ENCODE data around the gene ZNF664. TPM values are rescaled to one million over a fixed set of nuclear protein-coding genes. Genes with fewer than 3 reads are reported as not detected.

ZNF664 gene
- polyA plus RNA-seq, 1 donor from 2014 or later, result 146 TPM

DNA sequence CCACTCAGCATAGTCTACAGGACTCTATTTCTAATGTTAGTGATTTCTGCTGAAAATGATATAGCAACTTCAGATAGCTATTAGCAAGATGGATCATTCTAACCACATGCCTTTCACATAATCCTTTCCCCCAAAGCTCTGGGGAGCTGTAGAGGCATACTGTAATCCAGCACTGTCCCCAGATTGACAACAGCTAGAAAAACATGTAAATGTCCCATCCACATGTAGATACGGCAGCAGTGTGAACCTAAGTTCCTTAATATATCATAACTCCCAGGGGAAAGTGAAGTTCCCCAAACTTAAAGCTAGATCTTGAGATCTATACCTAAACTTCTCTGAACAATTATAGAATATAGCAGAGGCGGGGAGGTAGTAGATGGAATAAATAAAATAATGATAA lies 14.0 kb downstream of the ZNF664 start (continued):
- no peak for TF ChIP-seq RAD21 (conservative IDR thresholded peaks at IDR 0.05)
- no peak for TF ChIP-seq EP300 (conservative IDR thresholded peaks at IDR 0.05; ENCODE audit: poor library complexity, severe bottlenecking)
- no peak for TF ChIP-seq SMC3 (conservative IDR thresholded peaks at IDR 0.05; ENCODE audit: poor library complexity)
- no peak for TF ChIP-seq POLR2AphosphoS5 (IDR thresholded peaks at IDR 0.05)

DNA sequence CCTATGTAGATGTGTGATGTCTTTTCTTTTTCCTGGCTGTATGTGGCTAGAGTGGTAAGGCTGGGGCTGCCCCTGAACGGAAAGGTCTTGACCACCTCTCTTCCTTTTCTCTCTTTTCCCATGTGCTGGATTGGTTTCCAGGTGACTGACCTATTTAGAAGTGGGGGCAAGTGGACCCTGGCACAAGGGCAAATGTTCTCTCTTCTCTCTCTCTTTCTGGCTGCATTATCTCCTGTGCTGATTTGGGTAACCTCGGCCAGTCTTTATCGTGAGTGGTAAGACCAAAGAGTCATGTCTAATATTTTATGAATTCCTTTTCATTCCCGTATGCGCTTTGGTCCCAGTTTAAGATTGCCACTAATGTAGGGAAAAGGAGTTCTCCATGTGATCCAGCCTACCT lies 16.2 kb downstream of the ZNF664 start:
- TF ChIP-seq RAD21 (conservative IDR thresholded peaks at IDR 0.05), result no peak
- TF ChIP-seq SMC3 (conservative IDR thresholded peaks at IDR 0.05; ENCODE audit: poor library complexity), result no peak
- no peak for TF ChIP-seq TAF1 (IDR thresholded peaks at IDR 0.05; ENCODE audit: low read depth)
- TF ChIP-seq, protein P1, sequence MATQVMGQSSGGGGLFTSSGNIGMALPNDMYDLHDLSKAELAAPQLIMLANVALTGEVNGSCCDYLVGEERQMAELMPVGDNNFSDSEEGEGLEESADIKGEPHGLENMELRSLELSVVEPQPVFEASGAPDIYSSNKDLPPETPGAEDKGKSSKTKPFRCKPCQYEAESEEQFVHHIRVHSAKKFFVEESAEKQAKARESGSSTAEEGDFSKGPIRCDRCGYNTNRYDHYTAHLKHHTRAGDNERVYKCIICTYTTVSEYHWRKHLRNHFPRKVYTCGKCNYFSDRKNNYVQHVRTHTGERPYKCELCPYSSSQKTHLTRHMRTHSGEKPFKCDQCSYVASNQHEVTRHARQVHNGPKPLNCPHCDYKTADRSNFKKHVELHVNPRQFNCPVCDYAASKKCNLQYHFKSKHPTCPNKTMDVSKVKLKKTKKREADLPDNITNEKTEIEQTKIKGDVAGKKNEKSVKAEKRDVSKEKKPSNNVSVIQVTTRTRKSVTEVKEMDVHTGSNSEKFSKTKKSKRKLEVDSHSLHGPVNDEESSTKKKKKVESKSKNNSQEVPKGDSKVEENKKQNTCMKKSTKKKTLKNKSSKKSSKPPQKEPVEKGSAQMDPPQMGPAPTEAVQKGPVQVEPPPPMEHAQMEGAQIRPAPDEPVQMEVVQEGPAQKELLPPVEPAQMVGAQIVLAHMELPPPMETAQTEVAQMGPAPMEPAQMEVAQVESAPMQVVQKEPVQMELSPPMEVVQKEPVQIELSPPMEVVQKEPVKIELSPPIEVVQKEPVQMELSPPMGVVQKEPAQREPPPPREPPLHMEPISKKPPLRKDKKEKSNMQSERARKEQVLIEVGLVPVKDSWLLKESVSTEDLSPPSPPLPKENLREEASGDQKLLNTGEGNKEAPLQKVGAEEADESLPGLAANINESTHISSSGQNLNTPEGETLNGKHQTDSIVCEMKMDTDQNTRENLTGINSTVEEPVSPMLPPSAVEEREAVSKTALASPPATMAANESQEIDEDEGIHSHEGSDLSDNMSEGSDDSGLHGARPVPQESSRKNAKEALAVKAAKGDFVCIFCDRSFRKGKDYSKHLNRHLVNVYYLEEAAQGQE (IDR thresholded peaks at IDR 0.05; ENCODE audit: borderline replicate concordance), result no peak
- no peak for TF ChIP-seq EP300 (conservative IDR thresholded peaks at IDR 0.05; ENCODE audit: poor library complexity, severe bottlenecking)
- TF ChIP-seq MXI1 (conservative IDR thresholded peaks at IDR 0.05; ENCODE audit: poor library complexity, severe bottlenecking), result no peak
- TF ChIP-seq EZH2 (IDR thresholded peaks at IDR 0.05; ENCODE audit: borderline replicate concordance, insufficient read depth, low read length, poor library complexity, severe bottlenecking), result no peak
- no peak for TF ChIP-seq POLR2AphosphoS5 (IDR thresholded peaks at IDR 0.05)
- TF ChIP-seq, protein P2, sequence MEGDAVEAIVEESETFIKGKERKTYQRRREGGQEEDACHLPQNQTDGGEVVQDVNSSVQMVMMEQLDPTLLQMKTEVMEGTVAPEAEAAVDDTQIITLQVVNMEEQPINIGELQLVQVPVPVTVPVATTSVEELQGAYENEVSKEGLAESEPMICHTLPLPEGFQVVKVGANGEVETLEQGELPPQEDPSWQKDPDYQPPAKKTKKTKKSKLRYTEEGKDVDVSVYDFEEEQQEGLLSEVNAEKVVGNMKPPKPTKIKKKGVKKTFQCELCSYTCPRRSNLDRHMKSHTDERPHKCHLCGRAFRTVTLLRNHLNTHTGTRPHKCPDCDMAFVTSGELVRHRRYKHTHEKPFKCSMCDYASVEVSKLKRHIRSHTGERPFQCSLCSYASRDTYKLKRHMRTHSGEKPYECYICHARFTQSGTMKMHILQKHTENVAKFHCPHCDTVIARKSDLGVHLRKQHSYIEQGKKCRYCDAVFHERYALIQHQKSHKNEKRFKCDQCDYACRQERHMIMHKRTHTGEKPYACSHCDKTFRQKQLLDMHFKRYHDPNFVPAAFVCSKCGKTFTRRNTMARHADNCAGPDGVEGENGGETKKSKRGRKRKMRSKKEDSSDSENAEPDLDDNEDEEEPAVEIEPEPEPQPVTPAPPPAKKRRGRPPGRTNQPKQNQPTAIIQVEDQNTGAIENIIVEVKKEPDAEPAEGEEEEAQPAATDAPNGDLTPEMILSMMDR (IDR thresholded peaks at IDR 0.05; ENCODE audit: poor library complexity, severe bottlenecking), result no peak
- H3K36me3 ChIP-seq (ENCODE audit: insufficient read depth, low read length), result no peaks in the 10 kb centered on the region
- H3K9me2 ChIP-seq (ENCODE audit: insufficient read depth, low read length), result no peaks in the 10 kb centered on the region
- H3K4me3 ChIP-seq (ENCODE audit: low read length), result no peak overlapping the region
- no peaks in the 10 kb centered on the region for H3F3A ChIP-seq (ENCODE audit: insufficient read depth, low read length, poor library complexity, severe bottlenecking)
- no peak overlapping the region for H3K27ac ChIP-seq (ENCODE audit: low read length)
- H3K9me3 ChIP-seq (ENCODE audit: low read length), result no peaks in the 10 kb centered on the region
- no peak overlapping the region for H3K9ac ChIP-seq (ENCODE audit: low read length)
- peaks cover 61% of the 10 kb centered on the region for H3K79me2 ChIP-seq (replicated peaks; ENCODE audit: insufficient read depth, low read length)
- H3K27me3 ChIP-seq (ENCODE audit: insufficient read depth, low read depth, low read length), result no peaks in the 10 kb centered on the region
- no peak overlapping the region for H2AFZ ChIP-seq (ENCODE audit: low read depth, low read length)
- peaks cover 12% of the 10 kb centered on the region for H4K20me1 ChIP-seq (ENCODE audit: insufficient read depth)
- H3K4me2 ChIP-seq (ENCODE audit: low read length), result no peak overlapping the region

DNA sequence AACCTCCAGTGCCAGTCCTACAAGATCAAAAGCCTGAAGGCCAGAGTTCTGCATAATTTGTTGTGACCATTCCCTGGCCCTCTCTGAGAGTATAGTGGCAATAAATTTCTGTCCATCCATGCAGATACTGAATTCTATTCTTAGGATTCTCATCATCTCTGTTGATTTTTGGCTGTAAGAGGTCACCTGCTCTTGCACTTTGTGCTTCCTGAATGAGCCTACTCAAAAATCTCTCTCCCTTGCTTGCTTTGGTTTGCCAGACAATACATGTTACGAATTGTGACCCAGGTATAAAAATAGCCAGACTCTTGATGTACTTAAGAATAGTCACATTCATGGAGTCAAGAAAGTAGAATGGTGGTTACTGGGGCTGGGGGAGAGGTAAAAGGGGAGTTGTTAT lies 16.7 kb downstream of the ZNF664 start:
- Histone ChIP-seq H4K20me1 (ENCODE audit: insufficient read depth) (peaks cover 8% of the 10 kb centered on the region), H3K9me2 (ENCODE audit: insufficient read depth, low read length) (no peaks in the 10 kb centered on the region), H3K36me3 (ENCODE audit: insufficient read depth, low read length) (no peaks in the 10 kb centered on the region), H2AFZ (ENCODE audit: low read depth, low read length) (no peak overlapping the region), H3K4me2 (ENCODE audit: low read length) (no peak overlapping the region), H3F3A (ENCODE audit: insufficient read depth, low read length, poor library complexity, severe bottlenecking) (no peaks in the 10 kb centered on the region), H3K4me3 (ENCODE audit: low read length) (no peak overlapping the region), H3K9me3 (ENCODE audit: low read length) (no peaks in the 10 kb centered on the region), H3K9ac (ENCODE audit: low read length) (no peak overlapping the region), H3K27me3 (ENCODE audit: insufficient read depth, low read depth, low read length) (no peaks in the 10 kb centered on the region), H3K27ac (ENCODE audit: low read length) (no peak overlapping the region), H3K79me2 (replicated peaks; ENCODE audit: insufficient read depth, low read length) (peaks cover 60% of the 10 kb centered on the region)
- TF ChIP-seq POLR2AphosphoS5 (IDR thresholded peaks at IDR 0.05), result no peak
- no peak for TF ChIP-seq MXI1 (conservative IDR thresholded peaks at IDR 0.05; ENCODE audit: poor library complexity, severe bottlenecking)
